Neural cell (in vitro differentiated cells): ENCODE data around the gene PTPRB. TPM values are rescaled to one million over a fixed set of nuclear protein-coding genes. Genes with fewer than 3 reads are reported as not detected.

Experiments
- H2AFZ ChIP-seq: fragments of 200-600, 300-800 bp; sonication (generic), shearing (Covaris generic); 2 replicates; pipeline ENCODE4 v1.6.0; 2014; ENCODE audit warnings: low read depth, mild to moderate bottlenecking, antibody characterized with exemption, low read length, moderate library complexity
- H3F3A ChIP-seq: fragments of 200-600 bp; shearing (Covaris generic); 2 replicates; pipeline ENCODE4 v1.6.1; 2016; ENCODE audit warnings: mild to moderate bottlenecking, moderate library complexity, mixed read lengths, antibody characterized with exemption, low read length; ENCODE audit not compliant: insufficient read depth, poor library complexity, severe bottlenecking
- H3K27ac ChIP-seq: fragments of 200-600, 300-800 bp; sonication (generic), shearing (Covaris generic); 2 replicates; pipeline ENCODE4 v1.5.1; 2014; ENCODE audit warnings: mild to moderate bottlenecking, low read length, moderate library complexity
- H3K27me3 ChIP-seq: fragments of 300-800, 200-600 bp; sonication (generic), shearing (Covaris generic); 2 replicates; pipeline ENCODE4 v1.6.0; 2014; ENCODE audit warnings: mild to moderate bottlenecking, low read depth, low read length, moderate library complexity; ENCODE audit not compliant: insufficient read depth
- H3K36me3 ChIP-seq: fragments of 300-800, 200-600 bp; sonication (generic), shearing (Covaris generic); 2 replicates; pipeline ENCODE4 v1.5.1; 2014; ENCODE audit warnings: mild to moderate bottlenecking, antibody characterized with exemption, low read length, moderate library complexity; ENCODE audit not compliant: insufficient read depth
- H3K4me2 ChIP-seq: fragments of 300-800, 200-600 bp; sonication (generic), shearing (Covaris generic); 2 replicates; pipeline ENCODE4 v1.6.0; 2014; ENCODE audit warnings: mild to moderate bottlenecking, low read length
- H3K4me3 ChIP-seq: fragments of 300-800, 200-600 bp; sonication (generic), shearing (Covaris generic); 2 replicates; pipeline ENCODE4 v1.5.1; 2014; ENCODE audit warnings: mild to moderate bottlenecking, low read length, moderate library complexity
- H3K79me2 ChIP-seq: fragments of 200-600 bp; shearing (Covaris generic); replicated peaks from 2 replicates; pipeline ENCODE4 v1.6.0; 2014; ENCODE audit warnings: mild to moderate bottlenecking, low read length, moderate library complexity; ENCODE audit not compliant: insufficient read depth
- H3K9ac ChIP-seq: fragments of 300-800, 200-600 bp; sonication (generic), shearing (Covaris generic); 2 replicates; pipeline ENCODE4 v1.6.1; 2016; ENCODE audit warnings: mild to moderate bottlenecking, low read length, mixed read lengths
- H3K9me2 ChIP-seq: fragments of 200-600 bp; shearing (Covaris generic); 2 replicates; pipeline ENCODE4 v1.6.1; 2016; ENCODE audit warnings: mild to moderate bottlenecking, low read length, mixed read lengths; ENCODE audit not compliant: insufficient read depth
- H3K9me3 ChIP-seq: fragments of 200-600, 300-800 bp; sonication (generic), shearing (Covaris generic); 2 replicates; pipeline ENCODE4 v1.6.1; 2016; ENCODE audit warnings: mild to moderate bottlenecking, mixed run types, low read length, moderate library complexity, mixed read lengths
- H4K20me1 ChIP-seq: fragments of 200-600 bp; shearing (Covaris generic); 2 replicates; pipeline ENCODE4 v1.6.1; 2016; ENCODE audit warnings: mild to moderate bottlenecking, mixed run types; ENCODE audit not compliant: insufficient read depth
- EP300 ChIP-seq: fragments of 450-650 bp; conservative IDR thresholded peaks from 2 replicates; pipeline ENCODE4 v1.6.1; 2014; ENCODE audit warnings: antibody characterized with exemption, mild to moderate bottlenecking, moderate library complexity; ENCODE audit not compliant: poor library complexity, severe bottlenecking
- EZH2 ChIP-seq: fragments of 200-600, 300-800 bp; shearing (Covaris generic), sonication (generic); IDR thresholded peaks from 2 replicates; pipeline ENCODE4 v1.6.1; 2014; ENCODE audit warnings: antibody characterized with exemption, low read length, borderline replicate concordance, mild to moderate bottlenecking; ENCODE audit not compliant: insufficient read depth, poor library complexity, severe bottlenecking
- MXI1 ChIP-seq: fragments of 450-650 bp; conservative IDR thresholded peaks from 2 replicates; pipeline ENCODE4 v1.6.1; 2014; ENCODE audit warnings: antibody characterized with exemption, mild to moderate bottlenecking; ENCODE audit not compliant: poor library complexity, severe bottlenecking
- POLR2AphosphoS5 ChIP-seq: IDR thresholded peaks from 2 replicates; pipeline ENCODE4 v1.6.1; 2012
- RAD21 ChIP-seq: fragments of 450-650 bp; conservative IDR thresholded peaks from 2 replicates; pipeline ENCODE4 v1.6.1; 2014; ENCODE audit warnings: antibody characterized with exemption, mild to moderate bottlenecking, moderate library complexity
- SMC3 ChIP-seq: fragments of 450-650 bp; conservative IDR thresholded peaks from 2 replicates; pipeline ENCODE4 v1.6.1; 2014; ENCODE audit warnings: antibody characterized with exemption, mild to moderate bottlenecking, moderate library complexity; ENCODE audit not compliant: poor library complexity
- TAF1 ChIP-seq: IDR thresholded peaks from 2 replicates; pipeline ENCODE4 v1.6.1; 2012; ENCODE audit warnings: low read depth
- polyA plus RNA-seq: library from polyadenylated mRNA; depleted of rRNA; stranded (reverse); fragments of >200 nt; gene quantifications from 2 replicates; pipeline ENCODE4 v1.2.3, GENCODE V29; 2014
- TF ChIP-seq, protein P1 (sequence below): IDR thresholded peaks from 2 replicates; pipeline ENCODE4 v1.6.1; 2012; ENCODE audit warnings: borderline replicate concordance
- TF ChIP-seq, protein P2 (sequence below): fragments of 450-650 bp; IDR thresholded peaks from 2 replicates; pipeline ENCODE4 v1.5.1; 2014; ENCODE audit warnings: antibody characterized with exemption, mild to moderate bottlenecking, moderate library complexity; ENCODE audit not compliant: poor library complexity, severe bottlenecking

The PTPRB gene
- polyA plus RNA-seq, 1 donor from 2014 or later = 0.26 TPM

DNA sequence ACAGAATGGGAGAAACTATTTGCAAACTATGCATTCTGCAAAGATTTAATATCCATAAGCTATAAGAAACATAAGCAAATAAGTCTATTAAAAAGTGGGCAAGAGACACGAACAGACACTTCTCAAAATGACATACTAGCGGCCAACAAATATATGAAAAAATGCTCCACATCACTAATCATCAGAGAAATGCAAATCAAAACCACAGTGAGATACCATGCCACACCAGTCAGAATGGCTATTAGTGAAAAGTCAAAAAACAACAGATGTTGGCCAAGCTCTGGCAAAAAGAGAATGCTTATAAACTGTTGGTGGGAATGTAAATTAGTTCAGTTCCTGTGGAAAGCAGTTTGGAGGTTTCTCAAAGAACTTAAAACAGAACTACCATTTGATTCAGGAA, 149.8 kb downstream of the PTPRB start:
- Histone ChIP-seq H2AFZ (no peak overlapping the region), H3K9me2 (no peaks in the 10 kb centered on the region), H3F3A (no peaks in the 10 kb centered on the region), H3K9me3 (peaks cover 10% of the 10 kb centered on the region), H3K27me3 (no peaks in the 10 kb centered on the region), H4K20me1 (no peaks in the 10 kb centered on the region), H3K79me2 (no peaks in the 10 kb centered on the region), H3K9ac (no peak overlapping the region), H3K27ac (no peak overlapping the region), H3K4me2 (no peak overlapping the region), H3K36me3 (no peaks in the 10 kb centered on the region), H3K4me3 (no peak overlapping the region)
- TF ChIP-seq POLR2AphosphoS5 (no peak), RAD21 (no peak), EZH2 (no peak), MXI1 (no peak), SMC3 (no peak), TAF1 (no peak), EP300 (no peak)
- TF ChIP-seq, protein P1, sequence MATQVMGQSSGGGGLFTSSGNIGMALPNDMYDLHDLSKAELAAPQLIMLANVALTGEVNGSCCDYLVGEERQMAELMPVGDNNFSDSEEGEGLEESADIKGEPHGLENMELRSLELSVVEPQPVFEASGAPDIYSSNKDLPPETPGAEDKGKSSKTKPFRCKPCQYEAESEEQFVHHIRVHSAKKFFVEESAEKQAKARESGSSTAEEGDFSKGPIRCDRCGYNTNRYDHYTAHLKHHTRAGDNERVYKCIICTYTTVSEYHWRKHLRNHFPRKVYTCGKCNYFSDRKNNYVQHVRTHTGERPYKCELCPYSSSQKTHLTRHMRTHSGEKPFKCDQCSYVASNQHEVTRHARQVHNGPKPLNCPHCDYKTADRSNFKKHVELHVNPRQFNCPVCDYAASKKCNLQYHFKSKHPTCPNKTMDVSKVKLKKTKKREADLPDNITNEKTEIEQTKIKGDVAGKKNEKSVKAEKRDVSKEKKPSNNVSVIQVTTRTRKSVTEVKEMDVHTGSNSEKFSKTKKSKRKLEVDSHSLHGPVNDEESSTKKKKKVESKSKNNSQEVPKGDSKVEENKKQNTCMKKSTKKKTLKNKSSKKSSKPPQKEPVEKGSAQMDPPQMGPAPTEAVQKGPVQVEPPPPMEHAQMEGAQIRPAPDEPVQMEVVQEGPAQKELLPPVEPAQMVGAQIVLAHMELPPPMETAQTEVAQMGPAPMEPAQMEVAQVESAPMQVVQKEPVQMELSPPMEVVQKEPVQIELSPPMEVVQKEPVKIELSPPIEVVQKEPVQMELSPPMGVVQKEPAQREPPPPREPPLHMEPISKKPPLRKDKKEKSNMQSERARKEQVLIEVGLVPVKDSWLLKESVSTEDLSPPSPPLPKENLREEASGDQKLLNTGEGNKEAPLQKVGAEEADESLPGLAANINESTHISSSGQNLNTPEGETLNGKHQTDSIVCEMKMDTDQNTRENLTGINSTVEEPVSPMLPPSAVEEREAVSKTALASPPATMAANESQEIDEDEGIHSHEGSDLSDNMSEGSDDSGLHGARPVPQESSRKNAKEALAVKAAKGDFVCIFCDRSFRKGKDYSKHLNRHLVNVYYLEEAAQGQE = no peak
- TF ChIP-seq, protein P2, sequence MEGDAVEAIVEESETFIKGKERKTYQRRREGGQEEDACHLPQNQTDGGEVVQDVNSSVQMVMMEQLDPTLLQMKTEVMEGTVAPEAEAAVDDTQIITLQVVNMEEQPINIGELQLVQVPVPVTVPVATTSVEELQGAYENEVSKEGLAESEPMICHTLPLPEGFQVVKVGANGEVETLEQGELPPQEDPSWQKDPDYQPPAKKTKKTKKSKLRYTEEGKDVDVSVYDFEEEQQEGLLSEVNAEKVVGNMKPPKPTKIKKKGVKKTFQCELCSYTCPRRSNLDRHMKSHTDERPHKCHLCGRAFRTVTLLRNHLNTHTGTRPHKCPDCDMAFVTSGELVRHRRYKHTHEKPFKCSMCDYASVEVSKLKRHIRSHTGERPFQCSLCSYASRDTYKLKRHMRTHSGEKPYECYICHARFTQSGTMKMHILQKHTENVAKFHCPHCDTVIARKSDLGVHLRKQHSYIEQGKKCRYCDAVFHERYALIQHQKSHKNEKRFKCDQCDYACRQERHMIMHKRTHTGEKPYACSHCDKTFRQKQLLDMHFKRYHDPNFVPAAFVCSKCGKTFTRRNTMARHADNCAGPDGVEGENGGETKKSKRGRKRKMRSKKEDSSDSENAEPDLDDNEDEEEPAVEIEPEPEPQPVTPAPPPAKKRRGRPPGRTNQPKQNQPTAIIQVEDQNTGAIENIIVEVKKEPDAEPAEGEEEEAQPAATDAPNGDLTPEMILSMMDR = no peak

DNA sequence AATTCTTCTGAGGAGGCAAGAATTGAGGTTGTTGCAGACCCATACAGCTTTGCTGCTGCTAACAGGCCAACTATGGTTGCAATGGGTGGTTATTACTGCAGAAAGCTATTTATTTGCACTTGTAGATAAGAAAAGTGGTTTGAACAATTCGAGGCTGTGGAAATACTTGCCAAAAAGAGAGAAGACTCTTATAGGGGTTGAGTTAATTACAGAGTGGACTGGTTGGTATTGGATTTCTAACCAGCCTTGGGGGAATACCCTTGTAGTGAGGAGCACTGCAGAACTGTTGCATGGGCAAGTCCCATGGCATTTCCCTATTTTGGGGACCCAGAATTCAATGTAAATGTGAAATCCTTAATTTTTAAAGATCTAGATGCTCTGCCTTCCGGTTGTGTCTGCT, 150.6 kb downstream of the PTPRB start:
- Histone ChIP-seq H3K9me2 (no peaks in the 10 kb centered on the region), H3K27ac (no peak overlapping the region), H2AFZ (no peak overlapping the region), H3F3A (no peaks in the 10 kb centered on the region), H3K36me3 (no peaks in the 10 kb centered on the region), H3K27me3 (no peaks in the 10 kb centered on the region), H3K4me3 (no peak overlapping the region), H4K20me1 (no peaks in the 10 kb centered on the region), H3K4me2 (no peak overlapping the region), H3K9me3 (peaks cover 10% of the 10 kb centered on the region), H3K79me2 (no peaks in the 10 kb centered on the region), H3K9ac (no peak overlapping the region)
- TF ChIP-seq EZH2 = no peak
- TF ChIP-seq POLR2AphosphoS5 = no peak
- no peak for TF ChIP-seq TAF1
- TF ChIP-seq, protein P2 = no peak
- TF ChIP-seq MXI1 = no peak
- TF ChIP-seq SMC3 = no peak
- no peak for TF ChIP-seq EP300
- TF ChIP-seq, protein P1 = no peak
- no peak for TF ChIP-seq RAD21
